Activated naive CD4-positive, alpha-beta T cell treated with anti-CD3 and anti-CD28 coated beads, Interleukin-2, amount 50 U/mL, for 16 hours (primary cell): ENCODE results near the gene ATP1B2.
"Not testable (repeated sequence)": the region's sequence is repeated elsewhere in the genome, so short reads cannot be mapped to it uniquely, and the experiment has no call there.

Source experiments
- DNase-seq: peaks from one replicate; pipeline ENCODE4 v3.0.0-alpha.2; 2020

The ATP1B2 gene

GRCh38 chr17:7636163-7636562 lies 14.6 kb upstream of the ATP1B2 start:
- DNase-seq = no peak

DNA sequence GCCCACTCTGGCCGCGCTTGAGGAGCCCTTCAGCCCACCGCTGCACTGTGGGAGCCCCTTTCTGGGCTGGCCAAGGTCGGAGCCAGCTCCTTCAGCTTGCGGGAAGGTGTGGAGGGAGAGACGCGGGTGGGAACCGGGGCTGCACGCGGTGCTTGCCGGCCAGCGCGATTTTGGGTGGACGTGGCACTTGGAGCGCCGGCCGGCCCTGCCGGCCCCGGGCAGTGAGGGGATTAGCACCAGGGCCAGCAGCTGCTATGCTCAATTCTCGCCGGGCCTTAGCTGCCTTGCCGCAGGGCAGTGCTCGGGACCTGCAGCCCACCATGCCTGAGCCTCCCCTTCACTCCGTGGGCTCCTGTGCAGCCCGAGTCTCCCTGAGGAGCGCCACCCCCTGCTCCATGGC lies 9.9 kb upstream of the ATP1B2 start:
- no peak for DNase-seq

DNA sequence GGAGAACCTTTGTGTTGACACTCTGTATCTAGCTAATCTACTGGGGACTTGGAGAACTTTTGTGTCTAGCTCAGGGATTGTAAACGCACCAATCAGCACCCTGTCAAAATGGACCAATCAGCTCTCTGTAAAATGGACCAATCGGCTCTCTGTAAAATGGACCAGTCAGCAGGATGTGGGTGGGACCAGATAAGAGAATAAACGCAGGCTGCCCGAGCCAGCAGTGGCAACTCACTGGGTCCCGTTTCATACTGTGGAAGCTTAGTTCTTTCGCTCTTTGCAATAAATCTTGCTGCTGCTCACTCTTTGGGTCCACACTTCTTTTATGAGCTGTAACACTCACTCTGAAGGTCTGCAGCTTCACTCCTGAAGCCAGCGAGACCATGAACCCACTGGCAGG lies 9.1 kb upstream of the ATP1B2 start:
- DNase-seq = not testable (repeated sequence)

- no peak for DNase-seq
Measured at GRCh38 chr17:7644775-7645174, 6.0 kb upstream of the ATP1B2 start.

DNA sequence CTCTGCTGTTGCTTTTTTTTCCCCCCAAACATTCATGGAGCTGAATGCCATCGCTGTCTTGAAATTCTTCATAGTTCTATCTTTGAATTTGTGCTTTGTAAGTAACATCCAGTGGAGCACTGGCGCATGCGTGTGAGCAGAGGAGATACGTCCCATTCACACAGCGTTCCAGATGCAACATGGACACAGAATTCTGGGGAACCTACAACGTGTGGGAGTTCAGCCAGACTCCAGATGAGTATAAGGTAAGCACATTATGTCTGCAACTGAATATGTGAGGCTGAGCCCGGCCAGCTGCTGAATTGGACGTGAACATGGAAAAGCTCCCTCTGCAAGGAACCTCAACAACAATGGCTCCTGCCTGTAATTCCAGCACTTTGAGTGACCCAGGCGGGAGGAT lies 4.3 kb upstream of the ATP1B2 start:
- no peak for DNase-seq

DNA sequence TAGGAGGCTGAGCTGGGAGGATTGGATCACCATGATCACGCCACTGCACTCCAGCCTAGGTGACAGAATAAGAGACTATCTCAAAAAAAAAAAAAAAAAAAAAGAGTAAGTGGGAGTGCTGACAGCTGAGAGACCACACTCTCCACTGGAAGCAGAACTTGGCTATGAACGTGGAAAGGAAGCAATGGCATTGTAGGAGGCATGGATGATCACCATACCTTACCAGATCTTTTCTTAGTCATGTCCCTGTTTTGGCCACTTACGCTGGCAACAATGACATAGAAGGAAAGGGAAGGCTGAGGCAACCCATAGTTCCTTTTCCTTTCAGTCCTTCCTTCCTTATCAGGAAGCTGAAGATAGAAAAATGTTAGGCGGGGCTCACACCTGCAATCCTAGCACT lies 3.7 kb upstream of the ATP1B2 start:
- no peak for DNase-seq

DNA sequence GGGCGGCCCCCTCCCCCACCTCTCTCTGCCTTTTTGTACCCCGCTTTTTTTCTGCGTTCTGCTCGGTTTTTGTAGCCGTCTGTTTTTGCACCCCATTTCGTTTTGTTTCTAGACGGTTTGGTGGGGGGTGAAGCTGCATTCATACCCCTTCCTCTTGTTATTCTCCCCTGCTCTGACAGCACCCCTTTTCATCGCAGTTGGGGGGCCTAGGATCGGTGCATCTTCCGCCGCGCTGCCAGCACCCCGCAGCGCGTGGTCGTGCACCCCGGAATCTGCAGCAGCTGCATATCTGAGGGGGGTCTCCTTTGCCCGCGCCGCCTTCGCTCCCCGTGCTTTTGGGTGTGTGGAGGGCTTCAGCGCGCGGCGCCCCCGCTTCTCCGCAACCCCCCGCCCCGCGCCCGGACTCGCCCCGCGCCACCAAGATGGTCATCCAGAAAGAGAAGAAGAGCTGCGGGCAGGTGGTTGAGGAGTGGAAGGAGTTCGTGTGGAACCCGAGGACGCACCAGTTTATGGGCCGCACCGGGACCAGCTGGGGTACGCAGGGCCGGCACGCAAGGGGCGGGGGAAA lies 455 bp downstream of the ATP1B2 start:
- no peak for DNase-seq

GRCh38 chr17:7651665-7652387 lies 1.1 kb downstream of the ATP1B2 start:
- DNase-seq = no peak

GRCh38 chr17:7652388-7653356 lies 1.9 kb downstream of the ATP1B2 start:
- DNase-seq = no peak

DNA sequence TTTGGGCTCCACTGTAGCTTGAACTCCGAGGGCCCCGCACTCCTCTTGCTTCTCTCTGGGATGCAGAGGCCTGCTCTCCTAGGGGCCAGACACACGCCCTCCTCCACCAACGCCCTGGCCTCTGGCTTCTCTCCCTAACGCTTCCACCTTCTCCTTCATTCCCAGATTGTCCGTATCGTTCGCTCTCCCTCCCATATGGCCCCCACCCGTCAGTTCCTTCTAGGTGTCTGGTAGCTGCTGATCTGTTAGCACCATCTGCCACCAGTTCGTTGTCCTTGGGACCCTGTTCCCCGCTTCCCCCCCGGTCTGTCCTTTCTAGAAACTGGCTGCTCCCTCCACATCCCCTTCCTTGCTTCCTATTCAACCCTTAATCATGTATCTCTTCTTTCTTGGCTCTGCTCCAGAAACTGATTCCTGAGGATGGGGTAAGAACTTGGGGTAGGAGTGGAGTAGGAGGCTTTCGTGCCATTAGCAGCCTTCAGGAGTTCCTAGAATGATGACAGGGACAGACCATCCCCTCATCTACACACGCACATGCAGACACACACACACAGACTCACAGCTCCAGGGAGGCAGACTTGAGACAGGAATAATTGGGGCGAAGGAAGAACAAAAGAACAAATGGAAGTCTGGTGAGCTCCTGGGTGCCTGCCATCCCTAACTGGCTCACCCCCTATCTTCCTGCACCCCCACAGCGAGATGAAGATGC lies 4.3 kb downstream of the ATP1B2 start:
- DNase-seq = no peak

GRCh38 chr17:7655541-7655840 lies 4.8 kb downstream of the ATP1B2 start:
- DNase-seq = no peak

DNA sequence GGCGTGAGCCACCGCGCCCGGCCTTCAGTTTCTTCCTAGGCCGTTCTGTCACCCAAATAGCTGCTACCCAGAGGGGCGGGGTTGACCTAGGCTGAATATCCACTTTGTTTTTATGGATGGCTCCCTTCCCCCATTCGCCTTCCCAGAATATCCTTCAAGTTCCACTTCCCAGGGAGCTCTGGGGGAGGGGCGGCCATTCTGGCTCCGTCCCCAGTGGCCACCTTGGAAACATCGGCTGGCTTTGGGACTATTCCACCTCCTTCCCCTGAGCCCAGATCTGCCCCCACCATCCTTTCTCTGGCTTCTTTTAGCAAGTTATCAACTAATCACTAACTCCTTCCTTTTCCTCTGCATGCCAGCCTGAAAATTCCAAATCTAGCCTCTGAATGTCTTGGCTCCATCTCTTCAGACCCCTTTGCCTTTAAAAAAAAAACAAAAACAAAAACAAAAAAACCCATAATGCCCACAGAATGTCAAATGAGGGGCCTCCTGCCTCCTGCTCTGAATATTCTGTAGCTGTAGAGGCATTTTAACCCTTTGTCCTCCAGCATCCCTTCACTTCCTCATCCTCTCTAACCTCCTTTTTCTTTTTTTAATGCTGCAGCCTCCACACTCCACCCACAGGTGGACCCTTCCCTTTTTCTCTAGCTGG lies 6.4 kb downstream of the ATP1B2 start:
- DNase-seq = no peak

DNA sequence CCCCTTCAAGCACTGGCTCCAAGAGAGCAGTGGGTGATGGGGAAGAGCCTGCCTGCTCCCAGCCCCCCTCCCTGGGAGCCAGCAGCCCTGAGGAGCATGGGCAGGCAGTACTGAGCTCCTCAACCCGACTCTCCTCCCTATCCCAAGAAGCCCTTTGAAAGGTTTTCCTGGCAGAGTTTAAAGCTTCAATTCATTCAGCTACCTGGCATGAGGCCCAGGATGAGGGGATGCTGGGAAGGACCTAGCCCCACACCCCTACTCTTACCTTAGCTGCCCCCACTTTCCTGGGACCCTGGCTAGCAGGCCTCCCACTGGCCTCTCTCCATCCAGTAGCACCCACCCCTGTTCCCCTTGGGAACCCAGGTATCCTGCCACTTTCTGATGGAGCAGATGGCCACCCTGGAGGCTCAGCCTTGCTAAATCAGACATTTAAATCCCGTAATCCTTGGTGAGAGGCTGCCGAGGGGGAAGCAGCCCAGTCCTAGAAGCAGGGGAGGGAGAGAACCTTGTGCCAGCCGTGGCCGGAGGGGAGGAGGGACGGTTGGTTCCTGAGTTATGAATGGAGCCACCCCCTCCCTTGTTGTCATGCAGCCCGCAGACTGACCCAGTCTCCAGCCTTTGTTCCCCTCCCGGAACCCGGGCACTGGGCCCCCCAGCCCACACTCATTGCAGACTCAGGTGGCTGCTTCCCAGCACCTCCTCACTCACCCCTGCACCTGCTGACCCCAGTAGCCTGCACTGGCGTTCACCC lies 17.1 kb downstream of the ATP1B2 start:
- no peak for DNase-seq

DNA sequence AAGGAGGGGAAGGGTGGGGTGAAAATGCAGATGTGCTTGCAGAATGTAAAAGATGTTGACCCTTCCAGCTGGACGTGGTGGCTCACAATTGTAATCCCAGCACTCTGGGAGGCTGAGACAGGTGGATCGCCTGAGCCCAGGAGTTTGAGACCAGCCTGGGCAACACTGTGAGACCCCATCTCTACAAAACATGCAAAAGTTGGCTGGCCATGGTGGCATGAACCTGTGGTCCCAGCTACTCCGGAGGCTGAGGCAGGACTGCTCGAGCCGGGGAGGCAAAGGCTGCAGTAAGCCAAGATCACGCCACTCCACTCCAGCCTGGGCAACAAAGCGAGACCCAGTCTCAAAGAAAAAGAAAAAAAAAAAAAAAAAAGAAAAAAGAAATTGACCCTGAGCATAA lies 17.8 kb downstream of the ATP1B2 start:
- no peak for DNase-seq

DNA sequence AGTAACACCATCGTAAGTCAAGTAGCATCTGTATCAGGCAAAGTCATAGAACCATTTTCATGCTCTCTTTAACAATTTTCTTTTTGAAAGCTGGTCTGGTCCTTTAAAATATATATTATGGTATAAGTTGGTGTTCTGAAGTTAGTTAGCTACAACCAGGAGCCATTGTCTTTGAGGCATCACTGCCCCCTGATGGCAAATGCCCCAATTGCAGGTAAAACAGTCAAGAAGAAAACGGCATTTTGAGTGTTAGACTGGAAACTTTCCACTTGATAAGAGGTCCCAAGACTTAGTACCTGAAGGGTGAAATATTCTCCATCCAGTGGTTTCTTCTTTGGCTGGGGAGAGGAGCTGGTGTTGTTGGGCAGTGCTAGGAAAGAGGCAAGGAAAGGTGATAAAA lies 22.5 kb downstream of the ATP1B2 start:
- DNase-seq = peak; percentile 45

DNA sequence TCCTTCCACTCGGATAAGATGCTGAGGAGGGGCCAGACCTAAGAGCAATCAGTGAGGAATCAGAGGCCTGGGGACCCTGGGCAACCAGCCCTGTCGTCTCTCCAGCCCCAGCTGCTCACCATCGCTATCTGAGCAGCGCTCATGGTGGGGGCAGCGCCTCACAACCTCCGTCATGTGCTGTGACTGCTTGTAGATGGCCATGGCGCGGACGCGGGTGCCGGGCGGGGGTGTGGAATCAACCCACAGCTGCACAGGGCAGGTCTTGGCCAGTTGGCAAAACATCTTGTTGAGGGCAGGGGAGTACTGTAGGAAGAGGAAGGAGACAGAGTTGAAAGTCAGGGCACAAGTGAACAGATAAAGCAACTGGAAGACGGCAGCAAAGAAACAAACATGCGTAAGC lies 24.2 kb downstream of the ATP1B2 start:
- DNase-seq = no peak

- DNase-seq = no peak
Measured at GRCh38 chr17:7676533-7676932, 25.8 kb downstream of the ATP1B2 start.

DNA sequence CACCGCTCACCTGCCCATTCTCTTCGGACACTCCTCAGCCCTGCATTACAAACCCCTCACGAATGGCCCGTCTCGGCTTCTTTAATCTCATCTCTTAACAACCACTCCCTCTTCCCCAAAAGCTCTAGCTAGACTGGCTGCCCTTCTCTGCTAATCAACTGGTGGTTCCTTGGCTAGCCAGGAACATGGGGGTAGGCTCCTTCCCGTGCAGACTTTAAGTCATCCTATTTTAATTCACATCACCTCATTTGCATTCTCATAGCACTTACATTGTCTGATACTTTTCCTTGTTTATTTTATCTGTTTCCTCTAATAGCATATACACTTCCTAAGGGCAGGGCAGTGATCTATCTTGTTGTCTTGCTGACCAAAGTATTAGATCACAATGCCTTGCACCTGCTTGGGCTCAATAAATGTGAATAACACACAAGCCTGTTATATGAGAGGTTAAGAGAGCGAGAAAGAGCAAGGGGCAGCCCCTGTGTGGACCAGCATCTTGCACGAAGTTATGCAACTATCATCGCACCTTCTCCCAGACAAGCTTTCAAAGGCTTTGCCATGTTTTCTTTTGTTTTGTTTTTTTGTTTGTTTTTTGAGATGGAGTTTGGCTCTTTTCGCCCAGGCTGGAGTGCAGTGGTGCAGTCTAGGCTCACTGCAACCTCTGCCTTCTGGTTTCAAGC lies 26.8 kb downstream of the ATP1B2 start:
- DNase-seq = no peak

- DNase-seq = no peak
Measured at GRCh38 chr17:7684851-7685532, 34.3 kb downstream of the ATP1B2 start.

DNA sequence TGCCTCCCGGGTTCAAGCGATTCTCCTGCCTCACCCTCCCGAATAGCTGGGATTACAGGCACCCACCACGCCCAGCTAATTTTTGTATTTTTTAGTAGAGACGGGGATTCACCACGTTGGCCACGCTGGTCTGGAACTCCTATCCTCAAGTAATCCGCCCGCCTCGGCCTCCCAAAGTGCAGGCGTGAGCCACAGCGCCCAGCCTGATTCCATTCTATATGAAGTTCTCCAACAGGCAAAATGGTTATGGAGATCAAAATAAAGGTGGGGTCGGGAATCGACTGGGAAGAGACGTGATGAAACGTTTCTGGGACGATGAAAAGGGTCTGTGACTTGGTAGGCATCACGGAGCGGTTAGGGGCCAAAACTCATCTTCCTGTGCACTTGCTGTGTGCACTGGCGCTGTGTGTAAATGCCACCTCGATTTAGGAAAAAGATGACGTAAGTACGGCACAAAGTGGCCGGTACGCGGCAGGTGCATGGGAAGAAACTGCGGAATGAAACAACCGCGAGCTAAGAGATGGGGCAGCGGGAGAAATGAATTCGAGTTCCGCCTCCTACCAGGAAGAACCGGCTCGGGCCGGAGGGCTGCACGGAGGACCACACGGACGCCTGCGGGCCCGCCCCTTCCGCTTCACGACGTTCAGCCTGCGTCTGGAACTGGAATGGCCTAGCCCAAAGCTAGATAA lies 35.0 kb downstream of the ATP1B2 start:
- DNase-seq = peak; percentile 89
